Activated CD8-positive, alpha-beta T cell treated with anti-CD3 and anti-CD28 coated beads for 36 hours (primary cell): ENCODE measurements around the gene NEDD4. TPM values are rescaled to one million over a fixed set of nuclear protein-coding genes. Genes with fewer than 3 reads are reported as not detected.

Source experiments
- ATAC-seq: fragments of 200-7000 bp; cut with Tn5 transposase; one replicate; pipeline ENCODE4 v1.10.0; 2021; ENCODE audit warnings: mild to moderate bottlenecking, moderate library complexity
- CTCF ChIA-PET: fragments of 350-600 bp; sonication (Branson Sonifier 250); formaldehyde crosslinking; loops from one replicate; lab custom pipeline; 2021; ENCODE audit warnings: antibody characterized with exemption; lab: Charles Lee
- POLR2A ChIA-PET: fragments of 350-600 bp; sonication (Branson Sonifier 250); formaldehyde crosslinking; loops from one replicate; lab custom pipeline; 2021; ENCODE audit warnings: antibody characterized with exemption; lab: Charles Lee
- DNase-seq: peaks from one replicate; pipeline ENCODE4 v3.0.0-alpha.2; 2020
- H3K27ac Mint-ChIP-seq: one replicate; pipeline ENCODE4 v1.8.0; 2021; ENCODE audit warnings: mild to moderate bottlenecking, mixed read lengths
- H3K27me3 Mint-ChIP-seq: one replicate; pipeline ENCODE4 v1.8.0; 2021; ENCODE audit warnings: mixed read lengths
- H3K36me3 Mint-ChIP-seq: one replicate; pipeline ENCODE4 v1.8.0; 2021; ENCODE audit warnings: low read depth, mixed read lengths
- H3K4me1 Mint-ChIP-seq: one replicate; pipeline ENCODE4 v1.8.0; 2021; ENCODE audit warnings: low read depth, mixed read lengths
- H3K4me3 Mint-ChIP-seq: one replicate; pipeline ENCODE4 v1.8.0; 2021; ENCODE audit warnings: mild to moderate bottlenecking, moderate library complexity, mixed read lengths
- H3K9me3 Mint-ChIP-seq: one replicate; pipeline ENCODE4 v1.8.0; 2021; ENCODE audit warnings: mixed read lengths
- CTCF ChIP-seq: fragments of 200-600 bp; IDR thresholded peaks from one replicate; pipeline ENCODE4 v1.8.0; 2022; ENCODE audit warnings: antibody characterized with exemption, mild to moderate bottlenecking
- intact Hi-C: fragments of 100-400 bp; cut with micrococcal nuclease; formaldehyde crosslinking; loops from one replicate; pipeline ENCODE4 v1.10.0; 2022
- total RNA-seq, 2 experiments: library from RNA; stranded (reverse); gene quantifications; one replicate each; pipeline ENCODE4 v1.2.3, GENCODE V29; 2021

NEDD4 gene
- total RNA-seq, 2 experiments from 2014 or later, result 10.4 to 11.8 TPM

- Mint-ChIP-seq H3K27me3 (peaks cover 22% of the 10 kb centered on the region), H3K9me3 (no peaks in the 10 kb centered on the region), H3K36me3 (no peaks in the 10 kb centered on the region), H3K4me3 (no peak overlapping the region), H3K27ac (no peak overlapping the region), H3K4me1 (peaks cover 11% of the 10 kb centered on the region)
- ATAC-seq, result no peak
- intact Hi-C loops, result no loop called here
- DNase-seq, result no peak
- ChIA-PET CTCF (interaction anchor here (1.0 to 1.6 kb wide), 3 partner anchors 8 to 52 kb away, joined by 3 to 5 read pairs (median 3); partner anchors contain the start of gene NEDD4), POLR2A (interaction anchor here (0.6 kb wide), 1 partner anchor 255 kb away, joined by 3 read pairs; no protein-coding TSS in a partner anchor)
- no peak for TF ChIP-seq CTCF
These were observed 8.2 kb upstream of the NEDD4 start for GRCh38 chr15:56001471-56002078.

GRCh38 chr15:55999658-56000057 is 6.2 kb upstream of the NEDD4 start:
- ChIA-PET CTCF (interaction anchor here (1.9 kb wide), 1 partner anchor 54 kb away, joined by 8 read pairs; no protein-coding TSS in a partner anchor), POLR2A (no interaction called here)
- DNase-seq, result no peak
- H3K27me3 Mint-ChIP-seq, result peaks cover 28% of the 10 kb centered on the region
- no peak for TF ChIP-seq CTCF
- H3K36me3 Mint-ChIP-seq, result no peaks in the 10 kb centered on the region
- ATAC-seq, result no peak
- no peaks in the 10 kb centered on the region for H3K9me3 Mint-ChIP-seq
- peaks cover 8% of the 10 kb centered on the region for H3K4me1 Mint-ChIP-seq
- no peak overlapping the region for H3K4me3 Mint-ChIP-seq
- no peak overlapping the region for H3K27ac Mint-ChIP-seq
- intact Hi-C loops, result no loop called here

- POLR2A ChIA-PET, result no interaction called here
- Mint-ChIP-seq H3K36me3 (no peaks in the 10 kb centered on the region), H3K4me1 (peaks cover 8% of the 10 kb centered on the region), H3K9me3 (no peaks in the 10 kb centered on the region), H3K4me3 (no peak overlapping the region), H3K27ac (no peak overlapping the region), H3K27me3 (peaks cover 28% of the 10 kb centered on the region)
- ATAC-seq, result no peak
- intact Hi-C loops, result no loop called here
- DNase-seq, result no peak
- TF ChIP-seq CTCF, result no peak
- CTCF ChIA-PET, result interaction anchor here (1.9 kb wide), 1 partner anchor 55 kb away, joined by 8 read pairs; no protein-coding TSS in a partner anchor
These were observed 5.1 kb upstream of the NEDD4 start for GRCh38 chr15:55998478-55998877.

GRCh38 chr15:55993804-55994560 is 570 bp upstream of the NEDD4 start:
- H3K27ac Mint-ChIP-seq, result no peak overlapping the region

More at GRCh38 chr15:55993804-55994560, 570 bp upstream of the NEDD4 start:
- peaks cover 1% of the 10 kb centered on the region for H3K36me3 Mint-ChIP-seq
- no peak for DNase-seq
- POLR2A ChIA-PET, result interaction anchor here (0.8 to 1.3 kb wide), 3 partner anchors 46 to 587 kb away, joined by 3 read pairs; no protein-coding TSS in a partner anchor
- intact Hi-C loops, result loop anchor here (5.0 kb wide), 1 partner anchor 48 kb away; no protein-coding TSS in a partner anchor
- H3K9me3 Mint-ChIP-seq, result no peaks in the 10 kb centered on the region
- no peak for TF ChIP-seq CTCF
- peaks cover 22% of the 10 kb centered on the region for H3K4me1 Mint-ChIP-seq
- CTCF ChIA-PET, result interaction anchor here (0.6 to 2.6 kb wide), 8 partner anchors 8 to 251 kb away, joined by 3 to 14 read pairs (median 4); no protein-coding TSS in a partner anchor
- peaks cover 21% of the 10 kb centered on the region for H3K27me3 Mint-ChIP-seq
- ATAC-seq, result no peak
- peak overlapping the region; percentile 71 for H3K4me3 Mint-ChIP-seq
